Memory B cell (primary cell): Measurements from ENCODE around the gene FAM174C.

Experiments used
- ATAC-seq: fragments of 150-1000 bp; cut with Tn5 transposase; 2 replicates; pipeline ENCODE4 v1.10.0; 2021; ENCODE audit warnings: low read depth, mild to moderate bottlenecking, moderate library complexity
- DNase-seq, 2 donors: peaks; one replicate each; pipeline ENCODE4 v3.0.0; 2022; ENCODE audit warnings: low spot score in 2 of 2
- H3K27ac Mint-ChIP-seq: one replicate; pipeline ENCODE4 v1.8.0; 2022; ENCODE audit warnings: mild to moderate bottlenecking, moderate library complexity, mixed read lengths
- H3K27me3 Mint-ChIP-seq: one replicate; pipeline ENCODE4 v1.8.0; 2022; ENCODE audit warnings: mixed read lengths
- H3K36me3 Mint-ChIP-seq: one replicate; pipeline ENCODE4 v1.8.0; 2022; ENCODE audit warnings: mild to moderate bottlenecking, mixed read lengths
- H3K4me1 Mint-ChIP-seq: one replicate; pipeline ENCODE4 v1.8.0; 2022; ENCODE audit warnings: mixed read lengths
- H3K4me3 Mint-ChIP-seq: one replicate; pipeline ENCODE4 v1.8.0; 2022; ENCODE audit warnings: mild to moderate bottlenecking, moderate library complexity, mixed read lengths
- H3K9me3 Mint-ChIP-seq: one replicate; pipeline ENCODE4 v1.8.0; 2022; ENCODE audit warnings: mixed read lengths

The FAM174C gene

DNA sequence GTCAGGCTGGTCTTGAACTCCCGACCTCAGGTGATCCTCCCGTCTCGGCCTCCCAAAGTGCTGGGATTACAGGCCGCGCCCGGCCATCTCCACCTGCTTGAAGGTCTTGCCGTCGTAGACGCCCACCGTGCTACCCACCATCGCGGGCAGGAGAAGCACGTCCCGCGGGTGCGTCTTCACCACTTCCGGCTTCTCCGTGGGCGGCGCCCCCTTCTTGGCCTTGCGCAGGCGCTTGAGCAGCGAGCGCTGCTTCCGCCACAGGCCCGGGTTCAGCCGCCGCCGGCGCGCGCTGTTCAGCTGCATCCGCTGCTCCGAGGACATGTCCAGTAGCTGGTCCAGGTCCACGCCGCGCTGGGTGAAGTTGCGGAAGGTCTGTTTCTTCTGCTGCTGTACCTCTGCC lies 32.0 kb downstream of the FAM174C start:
- Mint-ChIP-seq H3K9me3 (no peaks in the 10 kb centered on the region), H3K27ac (no peak overlapping the region), H3K4me1 (no peaks in the 10 kb centered on the region), H3K4me3 (no peak overlapping the region), H3K36me3 (no peaks in the 10 kb centered on the region), H3K27me3 (peaks cover 3% of the 10 kb centered on the region)
- DNase-seq (no peak), ATAC-seq (no peak)

DNA sequence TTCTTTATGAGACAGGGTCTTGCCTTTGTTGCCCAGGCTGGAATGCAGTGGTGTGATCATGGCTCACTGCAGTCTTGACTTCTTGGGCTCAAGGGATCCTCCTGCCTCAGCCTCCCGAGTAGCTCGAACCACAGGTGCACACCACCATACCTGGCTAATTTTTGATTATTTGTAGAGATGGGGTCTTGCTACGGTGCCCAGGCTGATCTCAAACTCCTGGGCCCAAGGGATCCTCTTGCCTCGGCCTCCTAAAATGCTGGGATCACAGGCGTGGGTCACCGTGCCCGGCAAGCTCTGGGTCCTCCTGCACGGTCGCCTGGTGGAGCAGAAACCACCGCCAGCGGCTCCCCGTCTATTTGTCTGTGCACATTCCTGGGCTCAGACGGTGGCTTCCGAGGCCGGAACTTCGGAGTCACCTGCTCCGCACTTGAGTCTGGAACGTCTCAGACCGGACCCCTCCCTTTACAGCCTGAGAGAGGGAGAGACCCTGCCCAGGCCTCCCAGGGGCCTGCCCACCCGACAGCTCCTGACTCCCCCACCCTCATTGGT lies 32.5 kb downstream of the FAM174C start:
- peaks cover 3% of the 10 kb centered on the region for H3K27me3 Mint-ChIP-seq
- no peak overlapping the region for H3K27ac Mint-ChIP-seq
- H3K4me3 Mint-ChIP-seq: no peak overlapping the region
- no peak for DNase-seq
- no peak for ATAC-seq
- H3K36me3 Mint-ChIP-seq: no peaks in the 10 kb centered on the region
- no peaks in the 10 kb centered on the region for H3K4me1 Mint-ChIP-seq
- no peaks in the 10 kb centered on the region for H3K9me3 Mint-ChIP-seq

DNA sequence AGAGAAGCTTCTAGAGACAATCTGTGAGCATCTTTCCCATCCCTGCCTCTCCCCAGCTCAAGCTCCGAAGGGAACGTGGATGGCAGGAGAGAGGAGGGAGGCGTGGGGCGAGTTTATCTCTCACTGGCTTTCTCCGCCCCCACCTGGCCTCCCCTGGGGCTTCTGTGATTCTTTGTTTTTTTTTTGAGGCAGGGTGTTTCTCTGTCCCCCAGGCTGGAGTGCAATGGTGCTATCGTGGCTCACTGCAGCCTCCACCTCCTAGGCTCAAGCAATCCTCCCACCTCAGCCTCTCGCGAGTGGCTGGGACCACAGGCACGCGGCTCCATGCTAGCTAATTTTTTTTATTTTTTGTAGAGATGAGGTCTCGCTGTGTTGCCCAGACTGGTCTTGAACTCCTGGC lies 33.4 kb downstream of the FAM174C start:
- H3K27me3 Mint-ChIP-seq: peaks cover 3% of the 10 kb centered on the region
- no peaks in the 10 kb centered on the region for H3K4me1 Mint-ChIP-seq
- DNase-seq: no peak
- no peaks in the 10 kb centered on the region for H3K36me3 Mint-ChIP-seq
- ATAC-seq: no peak
- H3K27ac Mint-ChIP-seq: no peak overlapping the region
- no peaks in the 10 kb centered on the region for H3K9me3 Mint-ChIP-seq
- H3K4me3 Mint-ChIP-seq: no peak overlapping the region

DNA sequence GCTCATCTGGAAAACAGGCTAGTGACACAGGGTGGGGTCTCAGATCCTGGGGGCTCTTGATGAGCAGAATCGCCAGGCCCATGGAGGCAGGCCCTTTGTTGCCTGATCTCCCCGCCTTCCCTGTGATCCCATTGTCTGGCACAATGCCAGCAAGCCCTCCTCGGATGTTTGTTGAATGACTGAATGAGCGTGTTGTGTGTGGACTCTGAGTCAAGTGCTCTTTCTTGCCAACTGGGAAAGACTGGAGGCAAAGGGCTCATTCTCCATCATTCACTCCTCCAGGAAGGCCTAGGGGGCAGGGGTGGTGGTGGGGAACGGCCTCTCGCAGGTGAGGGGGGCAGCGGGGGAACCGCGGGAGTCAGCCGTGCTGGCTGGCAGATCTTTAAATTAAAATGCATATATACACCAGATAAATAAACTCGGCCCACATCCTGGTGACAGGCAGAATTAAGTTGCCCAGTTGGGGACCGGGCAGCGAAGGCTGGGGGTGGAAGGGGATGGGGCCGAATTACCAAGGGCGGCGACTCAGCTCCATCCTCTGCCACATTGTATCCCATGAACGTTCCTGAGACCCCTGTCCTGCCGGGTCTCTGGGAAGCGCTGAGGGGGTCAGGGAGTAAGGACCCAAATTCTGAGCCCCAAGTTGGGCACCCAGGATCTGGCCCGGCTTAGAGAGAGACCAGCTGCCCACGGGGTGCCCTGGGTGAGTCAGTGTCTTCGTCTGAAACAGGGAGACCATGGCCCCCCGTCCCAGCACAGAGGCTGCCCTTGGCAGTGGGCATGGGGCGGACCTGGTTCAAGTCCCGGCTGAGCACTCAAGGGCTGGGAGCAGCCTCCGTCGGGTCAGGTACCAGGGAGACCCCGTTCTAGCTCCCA lies 34.9 kb downstream of the FAM174C start:
- Mint-ChIP-seq H3K27me3 (peaks cover 3% of the 10 kb centered on the region), H3K36me3 (no peaks in the 10 kb centered on the region), H3K9me3 (no peaks in the 10 kb centered on the region), H3K4me1 (no peaks in the 10 kb centered on the region), H3K27ac (no peak overlapping the region), H3K4me3 (no peak overlapping the region)
- DNase-seq: no peak
- ATAC-seq: no peak

DNA sequence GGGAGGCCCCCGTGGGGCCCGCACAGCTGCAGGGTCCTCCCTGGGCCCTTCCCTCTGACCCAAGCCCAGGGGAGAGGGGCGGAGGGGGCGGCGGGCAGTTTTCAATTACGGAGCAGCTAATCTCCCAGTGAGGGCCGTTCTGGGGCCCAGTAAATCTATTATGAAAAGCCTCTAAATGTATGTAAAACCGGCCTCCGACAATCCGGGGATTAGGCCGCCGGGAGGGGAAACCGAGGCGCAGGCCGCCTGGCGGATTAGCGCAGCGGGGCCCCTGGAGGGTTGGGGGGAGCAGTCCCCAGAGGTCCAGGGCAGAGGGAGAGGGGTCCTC lies 35.5 kb downstream of the FAM174C start:
- Mint-ChIP-seq H3K27me3 (peaks cover 6% of the 10 kb centered on the region), H3K27ac (no peak overlapping the region), H3K4me1 (no peaks in the 10 kb centered on the region), H3K9me3 (no peaks in the 10 kb centered on the region), H3K36me3 (no peaks in the 10 kb centered on the region), H3K4me3 (no peak overlapping the region)
- no peak for DNase-seq
- no peak for ATAC-seq

DNA sequence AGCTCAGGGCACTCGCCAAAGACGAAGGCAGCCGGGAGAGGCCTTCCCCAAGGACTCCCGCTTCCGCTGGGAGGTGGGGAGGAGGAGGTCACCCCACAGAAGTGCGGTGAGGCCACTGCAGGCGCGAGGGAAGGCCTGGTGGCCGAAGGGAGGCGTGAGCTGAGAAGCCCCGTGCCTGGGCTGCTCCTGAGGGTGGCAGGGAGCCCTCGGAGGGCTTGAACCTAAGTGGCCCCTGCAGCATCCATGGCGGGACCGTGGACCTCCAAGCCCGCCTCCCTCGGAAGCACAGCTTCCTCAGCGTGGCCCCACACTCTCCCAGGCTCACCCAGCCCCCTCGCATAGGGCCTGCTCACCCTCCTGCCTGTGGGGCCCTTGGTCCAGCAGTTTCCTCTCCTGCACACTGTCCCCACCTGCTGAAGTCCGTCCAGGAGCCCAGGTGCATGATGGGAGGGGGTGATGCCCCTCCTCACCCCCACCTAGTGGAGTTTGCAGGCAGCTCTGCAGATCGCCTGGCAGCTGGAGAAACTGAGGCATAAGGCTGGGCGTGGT lies 36.3 kb downstream of the FAM174C start:
- Mint-ChIP-seq H3K4me1 (no peaks in the 10 kb centered on the region), H3K36me3 (no peaks in the 10 kb centered on the region), H3K27ac (no peak overlapping the region), H3K4me3 (no peak overlapping the region), H3K9me3 (no peaks in the 10 kb centered on the region), H3K27me3 (peaks cover 6% of the 10 kb centered on the region)
- ATAC-seq (no peak), DNase-seq (no peak)

DNA sequence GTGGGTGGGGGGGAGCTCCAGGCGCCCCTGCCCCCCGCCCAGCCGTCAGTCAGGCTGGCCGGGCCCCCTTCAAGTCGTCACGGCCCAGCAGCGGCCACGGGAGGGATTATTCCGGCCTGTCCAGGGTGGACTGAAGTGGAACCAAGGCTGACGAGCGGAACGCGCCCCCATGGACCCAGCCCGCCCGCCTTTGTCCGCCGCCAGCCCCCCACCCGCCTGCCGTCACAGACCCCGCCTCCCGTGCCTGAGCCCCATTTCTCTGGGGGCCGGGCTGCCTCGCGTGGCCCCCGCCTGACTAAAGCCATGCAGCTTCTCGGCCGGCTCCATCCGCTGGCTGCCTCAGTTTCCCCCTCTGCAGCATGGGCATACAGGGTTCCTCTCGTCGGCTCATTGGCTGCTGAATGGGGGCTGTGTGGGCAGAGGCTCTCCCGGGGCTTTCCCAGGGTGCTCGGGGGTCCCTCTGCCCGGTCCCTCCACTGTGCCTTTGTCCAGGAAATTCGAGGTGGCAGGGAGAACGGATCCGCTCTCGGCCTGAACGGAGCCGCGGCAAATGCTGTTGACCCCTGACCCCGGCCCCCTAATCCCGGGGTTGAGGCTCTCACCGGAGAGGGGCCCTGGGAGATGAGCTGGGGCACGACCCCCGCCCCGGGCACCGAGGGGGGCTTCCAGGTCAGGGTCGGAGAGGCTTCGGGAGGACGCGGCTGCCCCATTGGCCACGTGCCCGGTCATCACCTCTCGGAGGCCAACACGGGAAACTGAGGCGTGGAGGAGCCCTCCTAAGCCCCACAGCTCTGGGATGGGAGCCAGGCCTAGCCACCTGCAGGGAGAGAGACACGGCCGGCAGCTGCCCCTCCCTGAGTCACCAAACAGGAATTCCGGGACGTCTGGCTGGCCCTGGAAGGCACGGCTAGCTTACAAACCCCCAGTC lies 37.7 kb downstream of the FAM174C start:
- Mint-ChIP-seq H3K27me3 (peaks cover 11% of the 10 kb centered on the region), H3K36me3 (no peaks in the 10 kb centered on the region), H3K27ac (no peak overlapping the region), H3K4me1 (no peaks in the 10 kb centered on the region), H3K9me3 (no peaks in the 10 kb centered on the region), H3K4me3 (no peak overlapping the region)
- no peak for DNase-seq
- no peak for ATAC-seq

DNA sequence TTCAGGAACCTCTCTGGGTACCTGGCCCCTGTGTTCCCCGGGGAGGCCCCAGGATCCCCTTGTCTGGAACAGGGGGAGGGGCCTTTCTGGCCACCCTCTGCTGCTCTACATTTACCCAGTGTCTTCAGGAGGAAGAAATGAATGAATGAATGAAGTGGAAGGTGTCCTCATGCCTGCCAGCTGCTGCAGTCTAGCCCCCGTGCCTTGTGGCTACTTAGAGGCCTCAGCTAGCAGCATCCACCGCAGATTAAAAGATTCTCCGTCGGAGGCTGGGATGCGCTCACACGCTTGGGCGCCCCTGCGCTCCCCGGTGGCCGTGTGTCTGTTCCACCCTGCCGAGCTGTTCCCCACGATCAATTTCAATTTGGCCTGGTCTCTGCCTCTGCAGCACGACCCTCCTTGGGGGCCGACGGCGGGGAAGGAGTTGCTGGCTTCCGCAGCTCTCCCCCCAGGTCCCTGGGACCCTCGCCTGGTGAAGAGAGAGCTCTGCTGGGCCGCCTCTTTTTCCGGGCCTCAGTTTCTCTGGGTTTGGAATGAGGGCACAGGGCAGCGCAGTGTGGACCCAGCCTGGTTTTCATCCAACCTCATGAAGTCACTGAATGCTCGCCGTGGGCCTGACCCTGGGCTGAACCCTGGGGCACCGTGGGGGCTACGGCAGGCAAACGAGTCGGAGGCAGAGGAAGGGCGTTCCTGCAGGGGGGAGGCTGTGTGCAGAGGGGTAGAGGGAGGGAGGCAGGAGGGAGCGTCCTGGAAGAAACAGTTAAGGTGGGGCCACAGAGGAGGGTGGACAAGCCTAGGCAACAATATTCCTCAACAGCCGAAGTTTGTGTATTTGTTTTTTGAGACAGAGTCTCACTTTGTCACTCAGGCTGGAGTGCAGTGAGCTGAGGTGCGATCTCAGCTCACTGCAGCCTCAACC lies 38.6 kb downstream of the FAM174C start:
- Mint-ChIP-seq H3K27ac (no peak overlapping the region), H3K27me3 (peaks cover 11% of the 10 kb centered on the region), H3K4me3 (no peak overlapping the region), H3K36me3 (no peaks in the 10 kb centered on the region), H3K9me3 (no peaks in the 10 kb centered on the region), H3K4me1 (no peaks in the 10 kb centered on the region)
- DNase-seq (no peak), ATAC-seq (no peak)

DNA sequence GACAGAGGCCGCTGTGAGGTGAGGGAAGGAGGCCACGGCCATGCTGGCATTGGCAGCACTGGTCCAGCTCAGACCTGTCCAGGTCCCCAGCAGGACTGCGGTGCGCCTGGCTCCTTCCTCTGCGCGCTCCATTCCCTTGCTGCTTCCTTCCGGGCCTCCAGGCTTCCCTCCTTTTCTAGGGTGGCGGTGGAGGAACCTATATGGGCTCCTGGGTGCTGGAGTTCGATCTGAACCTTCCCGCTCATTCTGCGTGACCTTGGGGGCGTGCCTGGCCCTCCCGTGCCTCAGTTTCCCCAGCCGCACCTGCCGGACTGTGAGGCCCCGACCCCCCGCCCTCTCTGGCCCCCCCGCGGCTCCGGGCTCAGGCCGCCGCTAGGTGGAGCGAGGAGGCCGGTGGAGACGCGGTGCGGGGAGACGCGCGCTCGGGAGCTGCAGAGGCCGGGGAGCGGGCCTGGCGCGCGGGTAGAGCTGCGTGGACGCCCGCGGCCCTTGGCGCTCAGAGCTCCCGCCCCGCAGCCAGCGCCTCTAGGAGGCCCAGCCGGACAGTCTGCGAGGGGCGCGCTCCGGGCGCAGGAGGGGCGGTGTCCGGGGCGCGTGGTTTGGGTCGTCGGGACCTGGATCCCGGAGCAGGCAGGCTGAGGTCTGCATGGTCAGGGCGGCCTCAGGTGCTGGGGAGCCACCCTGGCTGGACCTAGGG lies 40.3 kb downstream of the FAM174C start:
- H3K9me3 Mint-ChIP-seq: no peaks in the 10 kb centered on the region
- peak; percentile 76 for ATAC-seq
- H3K4me3 Mint-ChIP-seq: no peak overlapping the region
- no peaks in the 10 kb centered on the region for H3K36me3 Mint-ChIP-seq
- H3K4me1 Mint-ChIP-seq: no peaks in the 10 kb centered on the region
- H3K27me3 Mint-ChIP-seq: peaks cover 13% of the 10 kb centered on the region
- DNase-seq: peak in 1 of 2 donors; percentile 37
- H3K27ac Mint-ChIP-seq: no peak overlapping the region

DNA sequence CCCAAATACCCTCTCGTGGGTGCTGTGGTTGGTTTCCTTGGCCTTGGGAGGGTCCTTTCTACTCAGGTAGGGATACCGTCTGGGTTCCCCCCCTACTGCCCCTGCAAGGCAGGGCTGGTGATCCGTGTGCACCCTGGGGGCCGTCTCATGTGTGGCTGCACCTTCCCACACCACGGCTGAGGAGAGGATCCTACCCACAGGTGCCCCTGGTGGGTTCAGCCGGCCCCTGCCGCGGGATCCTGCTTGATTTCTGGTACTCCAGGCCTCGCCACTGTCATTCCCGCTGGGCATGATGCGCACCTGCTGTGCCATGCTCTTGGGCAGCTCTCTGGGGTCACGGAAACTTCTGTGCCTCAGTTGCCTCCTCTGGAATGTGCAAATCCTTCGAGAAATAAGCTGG lies 41.1 kb downstream of the FAM174C start:
- Mint-ChIP-seq H3K27ac (no peak overlapping the region), H3K36me3 (no peaks in the 10 kb centered on the region), H3K4me3 (no peak overlapping the region), H3K4me1 (no peaks in the 10 kb centered on the region), H3K27me3 (peaks cover 16% of the 10 kb centered on the region), H3K9me3 (no peaks in the 10 kb centered on the region)
- no peak for ATAC-seq
- DNase-seq: no peak

DNA sequence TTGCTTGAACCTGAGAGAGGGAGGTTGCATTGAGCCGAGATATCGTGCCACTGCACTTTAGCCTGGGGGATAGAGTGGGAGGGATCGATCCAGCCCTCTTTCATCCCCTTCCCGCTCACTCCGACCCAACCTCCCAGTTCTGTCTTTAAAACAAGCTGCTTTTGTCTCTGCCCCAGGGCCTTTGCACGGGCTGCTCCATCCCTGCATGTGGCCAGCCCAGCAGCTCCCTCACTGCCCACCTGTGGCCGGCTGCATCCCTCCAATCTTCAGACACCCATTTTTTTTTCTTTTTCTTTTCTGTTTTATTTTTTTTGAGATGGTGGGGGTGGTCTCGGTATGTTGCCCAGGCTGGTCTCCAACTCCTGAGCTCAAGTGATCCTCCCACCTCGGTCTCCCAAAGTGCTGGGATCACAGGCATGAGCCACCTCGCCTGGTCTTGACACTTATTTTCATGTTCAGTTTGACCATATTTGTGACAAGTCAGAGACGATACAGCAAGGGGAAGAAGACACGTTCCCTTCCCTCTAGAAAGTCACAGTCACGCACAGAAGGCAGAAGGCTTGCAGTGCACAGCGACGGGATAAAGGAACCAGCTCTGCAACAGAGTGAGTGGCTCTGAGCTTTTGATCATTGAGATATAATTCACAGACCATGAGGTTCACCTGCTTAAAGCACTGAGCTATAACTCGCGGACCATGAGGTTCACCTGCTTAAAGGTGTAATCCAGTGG lies 42.1 kb downstream of the FAM174C start:
- H3K4me1 Mint-ChIP-seq: peaks cover under 1% of the 10 kb centered on the region
- DNase-seq: no peak
- no peak overlapping the region for H3K4me3 Mint-ChIP-seq
- ATAC-seq: no peak
- H3K27ac Mint-ChIP-seq: no peak overlapping the region
- H3K9me3 Mint-ChIP-seq: no peaks in the 10 kb centered on the region
- H3K36me3 Mint-ChIP-seq: peaks cover under 1% of the 10 kb centered on the region
- peaks cover 20% of the 10 kb centered on the region for H3K27me3 Mint-ChIP-seq

DNA sequence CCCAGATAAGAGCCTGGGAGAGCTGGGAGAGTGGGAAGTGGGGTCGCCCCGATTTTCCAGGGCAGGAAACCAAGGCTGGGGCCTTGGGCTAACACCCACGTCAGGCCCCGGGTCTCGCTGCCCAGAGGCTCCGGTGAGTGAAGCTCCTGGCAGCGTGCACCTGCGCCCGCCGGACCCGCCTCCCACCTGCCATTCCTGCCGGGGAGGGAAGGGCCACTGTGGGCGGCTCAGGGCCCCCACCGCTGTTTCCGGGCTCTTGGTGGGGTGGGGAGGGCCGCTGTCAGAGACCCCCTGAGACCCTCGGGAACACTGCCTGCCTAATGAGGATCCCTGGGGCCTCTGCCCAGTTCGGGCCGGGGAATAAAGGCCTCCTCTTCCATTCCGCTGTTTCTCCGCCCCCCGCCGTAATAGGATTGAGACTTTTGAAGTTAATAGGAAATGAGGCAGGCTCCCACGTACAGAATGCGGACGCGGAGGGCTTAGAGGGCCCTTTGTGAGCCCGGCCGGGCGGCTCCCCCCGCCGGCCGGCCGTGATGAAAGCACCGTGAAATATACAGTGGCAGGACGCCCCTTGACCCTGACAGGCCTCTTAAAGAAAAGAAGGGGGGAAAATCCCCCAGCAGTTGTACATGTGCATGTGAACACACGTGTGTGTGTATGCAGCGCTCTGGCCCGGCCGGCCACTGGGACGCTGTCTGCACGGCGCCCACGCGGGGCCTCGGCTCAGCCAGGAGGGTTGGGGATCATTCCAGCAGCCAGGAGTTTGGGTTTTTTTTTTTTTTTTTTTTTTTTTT lies 43.5 kb downstream of the FAM174C start:
- no peak for DNase-seq
- peaks cover 5% of the 10 kb centered on the region for H3K36me3 Mint-ChIP-seq
- peaks cover 25% of the 10 kb centered on the region for H3K27me3 Mint-ChIP-seq
- no peaks in the 10 kb centered on the region for H3K9me3 Mint-ChIP-seq
- no peak overlapping the region for H3K27ac Mint-ChIP-seq
- no peak overlapping the region for H3K4me3 Mint-ChIP-seq
- H3K4me1 Mint-ChIP-seq: peaks cover 5% of the 10 kb centered on the region
- no peak for ATAC-seq
